IMR-90 (cell line): ENCODE data around the gene UBASH3B. TPM values are rescaled to one million over a fixed set of nuclear protein-coding genes. Genes with fewer than 3 reads are reported as not detected.
"Not testable (repeated sequence)": the region's sequence is repeated elsewhere in the genome, so short reads cannot be mapped to it uniquely, and the experiment has no call there.

ENCODE experiments used
- ATAC-seq: fragments of 200-7000 bp; cut with Tn5 transposase; 2 replicates; pipeline ENCODE4 v1.9.1; 2020; ENCODE audit warnings: low read depth, mild to moderate bottlenecking, moderate library complexity
- BruUV-seq: library from RNA; stranded (reverse); fragments of 400-500 nt; replicated peaks from 2 replicates; lab custom pipeline; 2021; lab: Mats Ljungman, UMichigan
- CTCF ChIA-PET: fragments of 300-600 bp; formaldehyde crosslinking; extraction: SDS; loops from one replicate; lab custom pipeline; 2021; ENCODE audit warnings: antibody characterized with exemption; lab: Yijun Ruan, JAX
- POLR2A ChIA-PET: fragments of 300-600 bp; sonication (Branson Sonifier 250); formaldehyde crosslinking; loops from one replicate; lab custom pipeline; 2022; ENCODE audit warnings: antibody characterized with exemption; ENCODE audit not compliant: unreplicated experiment; lab: Charles Lee
- DNase-seq: peaks from one replicate; pipeline ENCODE4 v3.0.0; 2013
- H2AFZ ChIP-seq: replicated peaks from 2 replicates; pipeline ENCODE3; 2013; ENCODE audit warnings: low read length, mild to moderate bottlenecking; ENCODE audit not compliant: poor library complexity
- H2AK5ac ChIP-seq: 2 replicates; pipeline ENCODE4 v1.6.1; 2013; ENCODE audit warnings: low read depth, low read length, inconsistent platforms
- H2AK9ac ChIP-seq: replicated peaks from 2 replicates; pipeline ENCODE3; 2013; ENCODE audit warnings: mild to moderate bottlenecking, low read depth, low read length, moderate library complexity; ENCODE audit not compliant: poor library complexity
- H2BK120ac ChIP-seq: 2 replicates; pipeline ENCODE4 v1.6.1; 2013; ENCODE audit warnings: low read depth, low read length, inconsistent platforms
- H2BK15ac ChIP-seq: 3 replicates; pipeline ENCODE4 v1.6.1; 2013; ENCODE audit warnings: low read depth, low read length, inconsistent platforms
- H2BK20ac ChIP-seq: 2 replicates; pipeline ENCODE4 v1.6.1; 2013; ENCODE audit warnings: low read depth, mild to moderate bottlenecking, inconsistent platforms, low read length, moderate library complexity
- H2BK5ac ChIP-seq: 2 replicates; pipeline ENCODE4 v1.6.1; 2013; ENCODE audit warnings: mild to moderate bottlenecking, low read depth, low read length, inconsistent platforms; ENCODE audit not compliant: poor library complexity, severe bottlenecking
- H3K14ac ChIP-seq: replicated peaks from 2 replicates; pipeline ENCODE4 v1.6.1; 2013; ENCODE audit warnings: low read depth, low read length, inconsistent platforms
- H3K18ac ChIP-seq: 2 replicates; pipeline ENCODE4 v1.6.1; 2013; ENCODE audit warnings: low read depth, low read length, control low read depth
- H3K23ac ChIP-seq: 2 replicates; pipeline ENCODE4 v1.6.1; 2013; ENCODE audit warnings: low read depth, low read length, inconsistent platforms
- H3K27ac ChIP-seq: 2 replicates; pipeline ENCODE4 v1.5.1; 2013; ENCODE audit warnings: mild to moderate bottlenecking, control low read depth, low read length; ENCODE audit not compliant: insufficient read depth
- H3K27me3 ChIP-seq: 2 replicates; pipeline ENCODE4 v1.6.1; 2013; ENCODE audit warnings: low read length; ENCODE audit not compliant: control insufficient read depth, insufficient read depth
- H3K36me3 ChIP-seq: 2 replicates; pipeline ENCODE4 v1.6.1; 2013; ENCODE audit warnings: low read length, mixed read lengths; ENCODE audit not compliant: control insufficient read depth, insufficient read depth
- H3K4ac ChIP-seq: 2 replicates; pipeline ENCODE4 v1.6.1; 2013; ENCODE audit warnings: low read depth, low read length, inconsistent platforms
- H3K4me1 ChIP-seq: 2 replicates; pipeline ENCODE4 v1.6.1; 2013; ENCODE audit warnings: low read length, mixed read lengths; ENCODE audit not compliant: control insufficient read depth, insufficient read depth
- H3K4me2 ChIP-seq: 2 replicates; pipeline ENCODE4 v1.6.1; 2013; ENCODE audit warnings: low read depth, mild to moderate bottlenecking, control low read depth, low read length, moderate library complexity
- H3K4me3 ChIP-seq: 2 replicates; pipeline ENCODE4 v1.5.1; 2013; ENCODE audit warnings: low read depth, mild to moderate bottlenecking, control low read depth, low read length, moderate library complexity; ENCODE audit not compliant: insufficient read depth
- H3K56ac ChIP-seq: 2 replicates; pipeline ENCODE4 v1.6.1; 2013; ENCODE audit warnings: low read length, inconsistent platforms; ENCODE audit not compliant: insufficient read depth; ENCODE audit errors: extremely low read depth
- H3K79me1 ChIP-seq, 2 experiments: 2 replicates each; pipeline ENCODE4 v1.6.1; 2013; ENCODE audit warnings: low read length in 2 of 2, inconsistent platforms in 1 of 2, low read depth in 1 of 2
- H3K9ac ChIP-seq: 2 replicates; pipeline ENCODE4 v1.6.1; 2013; ENCODE audit warnings: low read depth, low read length, control low read depth
- H3K9me1 ChIP-seq: 2 replicates; pipeline ENCODE4 v1.6.1; 2013; ENCODE audit warnings: low read length, inconsistent platforms; ENCODE audit not compliant: insufficient read depth
- H3K9me3 ChIP-seq: 2 replicates; pipeline ENCODE4 v1.6.1; 2013; ENCODE audit warnings: low read length; ENCODE audit not compliant: control insufficient read depth, insufficient read depth
- H4K20me1 ChIP-seq: 2 replicates; pipeline ENCODE4 v1.6.1; 2013; ENCODE audit warnings: low read length, inconsistent platforms; ENCODE audit not compliant: insufficient read depth
- H4K5ac ChIP-seq: 2 replicates; pipeline ENCODE4 v1.6.1; 2013; ENCODE audit warnings: mild to moderate bottlenecking, low read depth, low read length, control low read depth
- H4K8ac ChIP-seq, 2 experiments: 2 replicates each; pipeline ENCODE4 v1.6.1; 2013; ENCODE audit warnings: low read depth in 2 of 2, low read length in 2 of 2, control low read depth in 1 of 2, inconsistent platforms in 1 of 2
- H4K91ac ChIP-seq: 2 replicates; pipeline ENCODE4 v1.6.1; 2013; ENCODE audit warnings: low read depth, low read length, inconsistent platforms; ENCODE audit not compliant: insufficient read depth
- CTCF ChIP-seq: conservative IDR thresholded peaks from 2 replicates; pipeline ENCODE4 v1.5.1; 2012; ENCODE audit warnings: mild to moderate bottlenecking, low read depth, low read length, improper control_type of control experiment
- FOS ChIP-seq: fragments of 150-350 bp; IDR thresholded peaks from 2 replicates; pipeline ENCODE4 v1.6.1; 2016; ENCODE audit warnings: low read depth, low read length
- RAD21 ChIP-seq: IDR thresholded peaks from 2 replicates; pipeline ENCODE4 v1.6.1; 2012; ENCODE audit warnings: low read length, improper control_type of control experiment
- RFX5 ChIP-seq: IDR thresholded peaks from 2 replicates; pipeline ENCODE4 v1.8.0; 2012; ENCODE audit warnings: low read depth, mild to moderate bottlenecking, low read length, moderate library complexity
- USF2 ChIP-seq: fragments of 150-350 bp; IDR thresholded peaks from 2 replicates; pipeline ENCODE4 v1.6.1; 2017; ENCODE audit warnings: mild to moderate bottlenecking, antibody characterized with exemption, low read length, low read depth
- WGBS, 2 experiments: methylation state at CpG; one replicate each; pipeline versions ENCODE4 v1.1.5 to v1.1.7; 2013; ENCODE audit warnings: missing lambda C conversion rate in 2 of 2; ENCODE audit not compliant: insufficient read length in 1 of 2; ENCODE audit errors: extremely low coverage in 2 of 2; 5-methylcytosine and 5-hydroxymethylcytosine counted together
- dilution Hi-C: fragments of 300-500 bp; cut with HindIII; formaldehyde crosslinking; loops from one replicate; pipeline ENCODE4 v1.14.3; 2018; ENCODE audit warnings: low sequenced_read_pairs; ENCODE audit not compliant: unreplicated experiment
- in situ Hi-C: fragments of 300-500 bp; cut with MboI; formaldehyde crosslinking; loops from 3 replicates; pipeline ENCODE4 v1.14.3; 2019; ENCODE audit warnings: low sequenced_read_pairs, inconsistent platforms, mixed read lengths
- intact Hi-C: fragments of 100-400 bp; cut with micrococcal nuclease; formaldehyde crosslinking; loops from 2 replicates; pipeline ENCODE4 v1.10.0; 2022
- polyA plus RNA-seq, 3 experiments: library from polyadenylated mRNA; depleted of rRNA; stranded (reverse); fragments of >200 nt; gene quantifications; 2 replicates each; pipeline ENCODE4 v1.2.3, GENCODE V29; 2012; ENCODE audit warnings: low replicate concordance in 1 of 3
- total RNA-seq: library from RNA; depleted of rRNA; stranded (reverse); fragments of >200 nt; gene quantifications from 2 replicates; pipeline ENCODE4 v1.2.3, GENCODE V29; 2012

Gene UBASH3B
- total and polyA plus RNA-seq, 2 of the 4 experiments (the other 2 are of a cell fraction): 27.2 to 48.0 TPM

DNA sequence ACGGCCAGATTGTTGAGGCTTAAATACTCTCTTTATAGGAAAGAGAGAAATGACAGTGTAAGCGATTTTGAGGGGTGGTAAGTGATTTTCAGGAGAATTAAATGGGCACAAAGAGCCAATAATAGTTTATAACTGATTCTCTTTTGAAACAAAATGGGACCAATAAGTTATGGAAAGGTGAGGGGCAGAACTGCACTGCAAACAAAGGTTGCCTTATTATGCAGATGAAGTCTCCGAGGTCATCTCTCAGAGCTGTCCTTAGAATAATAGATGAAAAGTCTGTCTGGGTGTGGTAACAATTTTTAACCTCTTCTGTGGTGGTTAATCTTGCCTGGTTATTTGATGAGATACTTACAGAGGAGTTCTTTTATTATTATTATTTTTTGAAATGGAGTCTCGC is 168.0 kb downstream of the UBASH3B start:
- Histone ChIP-seq H3K4ac (no peak overlapping the region), H3K79me1 (no peaks in the 10 kb centered on the region), H4K91ac (no peak overlapping the region), H3K14ac (no peak overlapping the region), H4K8ac (no peak overlapping the region), H3K18ac (no peak overlapping the region), H3K27me3 (no peaks in the 10 kb centered on the region), H3K9me3 (peaks cover 4% of the 10 kb centered on the region), H2BK120ac (no peak overlapping the region), H4K20me1 (no peaks in the 10 kb centered on the region), H2BK5ac (no peak overlapping the region), H3K4me1 (no peaks in the 10 kb centered on the region), H3K23ac (no peak overlapping the region), H3K56ac (no peak overlapping the region), H2AK5ac (no peak overlapping the region), H3K9me1 (no peaks in the 10 kb centered on the region), H4K5ac (no peak overlapping the region), H3K4me3 (no peak overlapping the region), H2AK9ac (no peak overlapping the region), H3K36me3 (no peaks in the 10 kb centered on the region), H2AFZ (no peak overlapping the region), H3K27ac (no peak overlapping the region), H3K4me2 (no peak overlapping the region), H3K9ac (no peak overlapping the region), H2BK15ac (no peak overlapping the region), H2BK20ac (no peak overlapping the region)
- TF ChIP-seq RFX5 (no peak), CTCF (no peak), RAD21 (no peak), FOS (no peak), USF2 (no peak)
- no peak for DNase-seq
- ChIA-PET CTCF (no interaction called here), POLR2A (no interaction called here)
- dilution Hi-C loops: no loop called here
- WGBS, 2 experiments: no CpG with 5 or more reads among the region's 4 CpGs
- intact Hi-C loops: no loop called here
- no TSS peak for BruUV-seq
- in situ Hi-C loops: no loop called here
- no peak for ATAC-seq

DNA sequence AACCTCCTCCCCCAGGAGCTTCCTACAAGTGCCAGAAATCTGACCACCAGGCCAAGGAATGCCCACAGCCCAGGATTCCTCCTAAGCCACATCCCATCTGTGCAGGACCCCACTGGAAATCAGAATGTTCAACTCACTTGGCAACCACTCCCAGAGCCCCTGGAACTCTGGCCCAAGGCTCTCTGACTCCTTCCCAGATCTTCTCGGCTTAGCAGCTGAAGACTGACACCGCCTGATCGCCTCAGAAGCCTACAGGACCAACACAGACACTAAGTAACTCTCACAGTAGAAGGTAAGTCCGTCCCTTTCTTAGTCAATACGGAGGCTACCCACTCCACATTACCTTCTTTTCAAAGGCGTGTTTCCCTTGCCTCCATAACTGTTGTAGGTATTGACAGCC is 173.8 kb downstream of the UBASH3B start:
- H3K27me3 ChIP-seq, H3K9me3 ChIP-seq, H3K79me1 ChIP-seq, ATAC-seq, H3K9me1 ChIP-seq, H3K4ac ChIP-seq, H3K4me3 ChIP-seq, intact Hi-C loops, in situ Hi-C loops, H3K27ac ChIP-seq, H3K56ac ChIP-seq, H3K4me1 ChIP-seq, H2AK9ac ChIP-seq, H4K8ac ChIP-seq, DNase-seq, CTCF ChIA-PET, H3K36me3 ChIP-seq, H3K14ac ChIP-seq, H3K23ac ChIP-seq, H3K9ac ChIP-seq, H2AFZ ChIP-seq, H2BK5ac ChIP-seq, H4K91ac ChIP-seq, H4K20me1 ChIP-seq, H2BK20ac ChIP-seq, H3K4me2 ChIP-seq, POLR2A ChIA-PET, H2BK120ac ChIP-seq, H3K18ac ChIP-seq, H4K5ac ChIP-seq, H2AK5ac ChIP-seq, dilution Hi-C loops, BruUV-seq, H2BK15ac ChIP-seq: not testable (repeated sequence)
- WGBS, 2 experiments: 71% methylated on average over 2 of the region's 6 CpGs; no CpG with 5 or more reads in 1 of the 2 experiments
